ENCODE measurements around the gene P3H2. TPM values are rescaled to one million over a fixed set of nuclear protein-coding genes. Genes with fewer than 3 reads are reported as not detected.
"Not testable (repeated sequence)": the region's sequence is repeated elsewhere in the genome, so short reads cannot be mapped to it uniquely, and the experiment has no call there.

P3H2 gene
- polyA plus RNA-seq, 10 donors, result 35.5 to 71.9 (median 49.6) TPM

DNA sequence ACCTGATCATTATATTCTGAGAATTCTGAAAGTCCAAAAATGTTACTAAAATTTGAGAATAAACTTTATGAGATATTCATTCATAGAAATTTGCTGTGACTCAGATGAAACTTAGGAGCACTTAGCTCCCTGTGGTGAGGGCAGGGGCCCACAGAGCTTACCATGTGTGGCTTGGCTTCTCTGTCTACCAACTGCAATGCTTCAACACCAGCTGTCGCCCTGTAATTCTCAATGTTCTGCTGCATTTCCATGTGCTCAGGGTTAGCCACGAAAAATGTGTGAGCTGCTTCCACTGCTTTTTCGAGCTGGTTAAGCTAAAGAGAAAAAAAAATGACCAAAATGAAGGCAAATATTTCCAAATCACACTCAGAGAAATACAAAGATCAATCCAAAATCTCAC lies 125.6 kb downstream of the P3H2 start:
- peak in 1 of 3 donors; percentile 72 for DNase-seq

- DNase-seq, result no peak
Observed at GRCh38 chr3:189990826-189991225, 129.9 kb downstream of the P3H2 start.

DNA sequence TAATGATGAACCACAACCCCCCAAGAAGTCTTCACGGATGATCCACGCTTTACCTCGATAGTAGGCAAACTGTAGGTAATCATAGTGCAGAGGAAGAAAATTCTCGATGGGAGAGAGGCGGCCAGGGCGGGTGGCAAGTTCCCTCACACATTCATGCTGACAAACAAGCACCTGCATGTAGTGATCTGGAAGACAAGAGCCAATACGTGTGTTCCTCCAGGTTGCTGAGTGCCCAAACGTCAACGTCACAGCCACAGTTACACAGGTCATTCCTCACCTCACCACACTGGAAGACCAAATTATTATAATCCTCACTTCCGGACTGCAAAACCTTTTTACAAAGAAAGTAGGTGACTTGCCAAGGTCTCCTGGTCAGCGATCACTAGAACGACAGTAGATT lies 131.8 kb downstream of the P3H2 start:
- no peak for DNase-seq

DNA sequence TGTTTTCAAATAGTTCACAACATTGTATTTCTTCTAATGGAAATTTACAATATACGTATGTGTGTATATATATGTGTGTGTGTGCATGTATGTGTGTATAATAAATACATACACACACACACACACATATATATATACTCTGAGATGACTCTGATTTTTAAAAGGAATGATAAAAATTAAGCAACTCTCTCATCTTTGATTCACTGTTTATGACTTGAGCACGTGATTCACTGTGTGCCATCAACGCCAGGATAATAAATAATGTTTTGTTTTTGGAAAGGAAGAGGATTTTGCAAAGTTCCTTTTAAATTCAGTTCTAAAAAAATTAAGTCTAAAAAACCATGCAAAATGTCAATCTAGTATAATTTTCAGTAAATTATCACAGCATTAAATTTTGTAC lies 132.4 kb downstream of the P3H2 start:
- no peak for DNase-seq

GRCh38 chr3:189985948-189986347 lies 134.7 kb downstream of the P3H2 start:
- DNase-seq, result no peak

DNA sequence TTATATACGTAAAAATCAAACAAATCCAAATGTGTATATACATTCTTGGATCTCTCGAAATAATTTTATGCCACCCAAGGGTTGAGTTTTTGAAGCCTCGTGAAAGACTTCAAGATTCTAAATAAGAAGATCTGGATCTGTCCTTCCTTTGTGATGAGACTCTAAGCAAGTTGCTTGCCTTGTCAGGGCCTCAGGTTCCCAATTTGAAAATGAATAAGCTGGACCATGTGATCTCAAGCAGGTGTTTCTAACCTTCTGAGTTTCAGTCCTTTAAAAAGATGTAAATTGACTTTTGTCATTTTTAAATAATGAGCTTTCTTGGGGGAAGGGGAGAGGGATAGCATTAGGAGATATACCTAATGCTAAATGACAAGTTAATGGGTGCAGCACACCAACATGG lies 137.1 kb downstream of the P3H2 start:
- DNase-seq, result no peak

- peak in 1 of 3 donors; percentile 63 for DNase-seq
Observed at GRCh38 chr3:189982321-189982945, 138.3 kb downstream of the P3H2 start.

DNA sequence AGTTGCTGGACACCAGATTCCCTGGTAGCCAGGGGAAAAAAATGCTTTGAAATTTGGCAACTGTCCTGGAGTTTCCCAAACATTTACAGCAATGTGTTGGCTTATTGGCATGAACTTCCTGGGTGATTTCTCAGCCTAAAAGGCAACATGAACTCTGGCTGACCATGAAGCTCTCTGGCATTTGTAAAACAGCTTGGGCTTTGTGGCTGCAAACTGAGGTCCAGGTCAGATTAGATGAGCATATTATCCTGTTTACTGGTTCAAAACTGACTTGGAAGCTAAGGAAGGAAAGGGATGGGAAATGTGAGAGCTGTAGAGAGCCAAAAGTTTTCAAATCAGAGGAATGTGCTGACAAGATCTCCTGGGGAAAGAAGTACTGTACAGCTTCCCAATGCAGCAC lies 139.0 kb downstream of the P3H2 start:
- DNase-seq, result peak; percentile 71 to 88 (median 75)

DNA sequence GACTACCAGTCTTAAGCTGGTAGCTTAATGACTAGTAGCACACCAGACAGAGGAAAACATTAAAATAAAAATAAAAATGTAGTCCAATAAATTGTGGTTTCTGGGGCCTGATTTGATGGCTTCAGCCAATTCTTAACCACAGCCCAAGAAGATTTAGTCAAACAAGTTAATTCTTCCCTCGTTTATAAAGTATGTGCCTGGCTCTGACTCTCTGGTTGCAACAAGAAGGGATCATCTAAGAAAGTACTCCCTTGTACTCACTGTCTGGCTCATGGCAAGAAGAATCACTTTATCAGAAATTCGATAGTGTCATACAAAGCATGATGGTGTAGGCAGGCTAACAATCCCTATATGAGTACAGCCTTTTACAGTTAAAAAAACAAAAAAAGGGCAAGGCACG lies 141.9 kb downstream of the P3H2 start:
- DNase-seq, result no peak

DNA sequence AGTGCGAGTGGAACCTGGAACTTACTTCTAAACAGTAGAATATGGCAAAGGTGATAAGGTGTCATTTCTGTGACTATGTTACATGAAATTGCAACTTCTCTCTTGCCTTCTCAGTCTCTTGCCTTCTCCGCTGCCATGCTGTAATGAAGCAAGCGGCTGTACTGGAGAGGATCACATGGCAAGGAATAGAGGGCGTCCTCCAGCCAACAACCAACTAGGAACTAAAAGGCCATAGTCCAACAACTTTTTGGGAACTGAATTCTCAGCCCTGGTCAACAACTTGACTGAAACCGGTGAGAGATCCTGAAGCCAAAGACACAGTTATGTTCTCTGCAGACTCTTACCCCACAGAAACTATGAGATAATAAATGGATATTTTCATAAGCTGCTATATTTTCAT lies 143.5 kb downstream of the P3H2 start:
- DNase-seq, result no peak

GRCh38 chr3:189975391-189975990 lies 145.2 kb downstream of the P3H2 start:
- DNase-seq, result peak in 1 of 3 donors; percentile 32

DNA sequence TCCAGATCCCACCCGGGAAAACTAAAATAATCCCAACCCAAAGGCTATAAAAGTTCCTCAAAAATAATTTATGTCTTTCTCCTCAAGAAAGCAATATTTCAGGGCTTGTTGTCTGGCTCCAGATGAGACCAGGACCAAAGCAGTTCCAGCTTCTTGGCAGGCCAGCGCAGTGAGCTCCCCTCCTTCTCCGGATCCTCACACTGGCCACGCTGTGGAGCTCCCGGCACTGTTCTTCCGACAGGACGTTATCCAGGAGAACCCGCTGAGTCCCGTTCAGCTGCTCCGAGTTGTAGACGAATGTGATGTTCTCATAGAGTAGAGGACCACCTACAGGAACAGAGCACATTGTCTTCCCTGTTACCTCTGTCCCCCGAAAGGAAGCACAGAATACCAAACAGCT lies 146.3 kb downstream of the P3H2 start:
- DNase-seq, result peak in 1 of 3 donors; percentile 78

DNA sequence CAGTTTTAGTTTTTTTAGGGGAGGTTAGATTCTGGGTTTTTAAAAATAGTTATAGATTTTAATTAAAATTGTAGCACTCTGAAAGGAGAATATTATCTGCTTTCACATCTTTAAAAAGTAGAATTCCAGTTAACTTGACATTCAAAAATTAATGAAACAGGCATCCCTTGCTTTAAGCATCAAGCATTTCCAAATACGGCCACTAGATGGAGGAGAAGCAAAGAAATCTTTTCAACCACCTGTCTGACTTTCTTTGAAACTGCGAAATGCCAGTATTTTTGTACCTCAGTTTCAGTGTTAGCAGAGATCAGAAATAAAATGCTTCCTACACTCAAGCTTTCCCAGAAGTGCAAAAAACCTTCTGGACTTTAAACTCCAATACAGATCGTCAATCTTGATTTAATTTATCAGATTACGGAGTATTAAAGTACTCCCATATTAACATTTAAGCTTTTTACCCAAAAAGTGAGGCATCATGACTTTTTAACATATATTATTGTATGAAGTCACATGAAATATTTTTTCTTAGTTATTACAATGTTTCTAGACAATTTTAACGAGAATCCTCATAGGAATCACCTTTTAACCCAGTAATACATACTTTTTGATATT lies 153.3 kb downstream of the P3H2 start:
- DNase-seq, result peak; percentile 53 to 80 (median 72)

GRCh38 chr3:189966843-189967242 lies 153.9 kb downstream of the P3H2 start:
- no peak for DNase-seq

DNA sequence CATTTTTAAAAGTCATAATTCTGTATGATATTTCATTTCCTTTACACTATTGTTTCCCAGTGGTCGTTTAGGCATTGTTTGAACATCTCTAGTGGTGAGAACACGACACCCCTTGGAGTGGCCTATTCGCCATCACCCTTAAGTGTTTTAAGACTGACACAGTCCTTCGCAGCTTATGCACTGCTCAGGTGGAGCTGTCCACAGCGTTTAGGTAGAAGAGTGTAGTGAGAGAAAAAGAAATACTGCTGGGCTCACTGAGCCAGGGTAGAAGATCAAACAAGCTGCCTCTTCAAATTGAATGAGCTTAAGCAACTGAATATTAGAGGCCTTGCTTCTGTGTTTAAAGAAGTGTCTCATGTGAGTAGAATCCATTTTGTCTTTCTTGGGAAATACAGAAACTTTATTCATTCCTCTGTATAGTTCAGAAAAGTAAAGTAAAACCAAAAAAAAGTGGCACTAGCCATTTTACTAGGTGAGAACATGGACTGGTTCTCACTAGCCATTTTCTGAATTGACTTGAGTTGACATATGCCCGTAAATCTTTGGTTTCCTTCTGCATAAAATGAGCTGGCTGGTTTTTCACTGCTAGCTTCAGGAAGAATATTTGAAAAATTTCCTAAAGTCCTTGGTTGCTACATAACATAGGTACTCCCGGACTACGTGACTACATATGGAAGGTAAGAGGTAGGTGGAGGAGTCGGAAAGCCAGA lies 155.9 kb downstream of the P3H2 start:
- no peak for DNase-seq

DNA sequence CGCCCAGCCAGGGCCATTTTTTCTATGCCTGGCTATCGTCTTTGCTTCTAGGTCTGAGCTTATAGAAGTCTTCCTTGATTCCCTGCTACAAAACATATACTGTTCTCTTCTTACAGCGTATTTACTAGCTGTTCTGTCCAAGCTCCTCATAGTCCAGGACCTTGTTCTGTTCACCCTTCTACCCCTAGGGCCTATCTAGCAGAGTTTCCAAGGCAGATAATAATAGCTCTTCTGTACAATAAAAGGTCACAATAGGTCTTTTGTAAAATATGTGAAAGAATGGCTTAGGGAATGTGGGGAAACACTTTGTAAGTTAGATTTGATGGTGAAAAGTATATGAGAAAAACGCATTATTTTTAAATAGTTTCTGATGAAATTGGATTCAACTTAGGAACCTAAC lies 158.2 kb downstream of the P3H2 start:
- no peak for DNase-seq

GRCh38 chr3:189961522-189962161 lies 159.1 kb downstream of the P3H2 start:
- DNase-seq, result peak; percentile 85 to 92 (median 85)

DNA sequence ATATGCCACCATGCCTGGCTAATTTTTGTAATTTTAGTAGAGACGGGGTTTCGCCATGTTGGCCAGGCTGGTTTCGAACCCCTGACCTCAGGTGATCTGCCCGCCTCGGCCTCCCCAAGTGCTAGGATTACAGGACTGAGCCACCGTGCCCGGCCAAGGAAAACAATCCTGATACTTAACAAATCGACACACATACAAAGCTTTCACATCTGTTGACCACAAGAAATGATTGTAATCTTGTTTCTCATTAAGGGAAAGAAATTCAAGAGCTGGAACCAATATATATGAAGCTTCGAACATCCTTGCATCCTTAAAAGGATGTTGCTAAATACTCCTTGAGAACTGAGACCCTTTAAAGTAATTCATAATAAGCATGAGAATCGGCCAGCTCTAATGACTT lies 159.6 kb downstream of the P3H2 start:
- not testable (repeated sequence) for DNase-seq

GRCh38 chr3:189954733-189955665 lies 165.7 kb downstream of the P3H2 start:
- no peak for DNase-seq

- DNase-seq, result no peak
Observed at GRCh38 chr3:189953551-189953950, 167.1 kb downstream of the P3H2 start.

DNA sequence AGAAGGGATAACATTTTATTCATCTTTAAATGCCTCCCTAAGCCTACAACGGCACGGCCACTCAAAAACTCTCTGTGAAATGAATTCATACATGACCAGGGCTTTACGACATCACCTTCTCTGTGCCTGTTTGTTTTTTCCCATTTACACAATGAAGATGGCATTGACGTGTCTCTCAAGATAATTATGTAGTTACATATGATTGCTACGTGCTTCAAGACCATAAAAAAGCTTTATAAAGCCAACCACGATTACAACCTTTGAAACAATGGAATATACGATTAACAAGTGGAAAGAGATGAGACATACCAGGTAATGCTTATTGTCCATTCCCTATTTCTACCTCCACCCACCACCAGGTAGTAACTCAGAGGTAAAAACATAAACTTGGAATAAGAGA lies 168.4 kb downstream of the P3H2 start:
- no peak for DNase-seq
